Activated T-cell treated with anti-CD3 and anti-CD28 coated beads, Interleukin-2, amount 50 U/mL, for 24 hours (primary cell): ENCODE results near the gene KTN1.

Source experiments
- DNase-seq: peaks from one replicate; pipeline ENCODE4 v3.0.0-alpha.2; 2020
- H3K27ac Mint-ChIP-seq: 2 replicates; pipeline ENCODE4 v1.8.0; 2020; ENCODE audit warnings: mild to moderate bottlenecking, mixed read lengths
- H3K27me3 Mint-ChIP-seq: 2 replicates; pipeline ENCODE4 v1.8.0; 2020; ENCODE audit warnings: mixed read lengths
- H3K36me3 Mint-ChIP-seq: 2 replicates; pipeline ENCODE4 v1.8.0; 2020; ENCODE audit warnings: low read depth, mixed read lengths
- H3K4me1 Mint-ChIP-seq: 2 replicates; pipeline ENCODE4 v1.8.0; 2020; ENCODE audit warnings: low read depth, mixed read lengths
- H3K4me3 Mint-ChIP-seq: 2 replicates; pipeline ENCODE4 v1.8.0; 2020; ENCODE audit warnings: mild to moderate bottlenecking, moderate library complexity, mixed read lengths
- H3K9me3 Mint-ChIP-seq: 2 replicates; pipeline ENCODE4 v1.8.0; 2020; ENCODE audit warnings: mixed read lengths

Gene KTN1

DNA sequence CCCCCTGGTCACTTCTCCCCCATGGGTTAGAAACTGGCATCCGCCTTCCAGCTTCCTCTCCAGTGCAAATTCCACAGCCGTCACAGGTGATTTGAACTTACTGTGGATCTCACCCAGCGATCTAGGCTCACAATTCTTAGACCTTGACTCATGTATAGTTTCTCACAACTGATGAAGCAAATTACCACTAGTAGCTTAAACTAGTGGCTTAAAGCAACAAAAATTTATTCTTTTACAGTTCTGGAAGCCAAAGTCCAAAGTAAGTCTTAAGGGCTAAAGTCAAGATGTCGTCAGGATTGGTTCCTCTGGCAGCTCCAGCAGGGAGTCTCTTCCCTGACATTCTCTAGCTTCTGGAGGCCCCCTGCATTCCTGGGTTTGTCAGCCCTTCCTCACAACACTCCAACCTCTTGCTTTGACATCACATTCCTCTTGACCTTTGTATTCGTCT lies 117.4 kb downstream of the KTN1 start:
- Mint-ChIP-seq H3K27ac (no peak overlapping the region), H3K9me3 (peaks cover 8% of the 10 kb centered on the region), H3K4me1 (peaks cover 3% of the 10 kb centered on the region), H3K27me3 (no peaks in the 10 kb centered on the region), H3K36me3 (peaks cover 5% of the 10 kb centered on the region), H3K4me3 (no peak overlapping the region)
- no peak for DNase-seq

DNA sequence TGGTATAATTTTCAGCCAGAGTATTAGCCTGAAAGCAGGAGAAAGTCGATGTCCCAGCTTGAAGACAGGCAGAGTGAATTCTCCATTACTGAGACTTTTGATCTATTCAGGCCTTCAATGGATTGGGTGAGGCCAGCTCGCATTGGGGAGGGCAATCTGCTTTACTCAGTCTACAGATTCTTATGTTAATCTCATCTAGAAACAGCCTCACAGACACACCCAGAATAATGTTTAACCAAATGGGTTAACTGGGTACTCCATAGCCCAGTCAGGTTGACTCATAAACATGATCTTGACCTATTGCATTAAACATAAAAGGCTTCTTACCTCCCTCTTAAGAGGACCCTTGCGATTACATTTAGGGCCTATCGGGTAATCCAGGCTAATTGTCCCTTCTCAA lies 118.0 kb downstream of the KTN1 start:
- peaks cover 8% of the 10 kb centered on the region for H3K9me3 Mint-ChIP-seq
- peaks cover 3% of the 10 kb centered on the region for H3K4me1 Mint-ChIP-seq
- no peak for DNase-seq
- H3K27ac Mint-ChIP-seq, result no peak overlapping the region
- no peak overlapping the region for H3K4me3 Mint-ChIP-seq
- H3K27me3 Mint-ChIP-seq, result no peaks in the 10 kb centered on the region
- H3K36me3 Mint-ChIP-seq, result peaks cover 5% of the 10 kb centered on the region

DNA sequence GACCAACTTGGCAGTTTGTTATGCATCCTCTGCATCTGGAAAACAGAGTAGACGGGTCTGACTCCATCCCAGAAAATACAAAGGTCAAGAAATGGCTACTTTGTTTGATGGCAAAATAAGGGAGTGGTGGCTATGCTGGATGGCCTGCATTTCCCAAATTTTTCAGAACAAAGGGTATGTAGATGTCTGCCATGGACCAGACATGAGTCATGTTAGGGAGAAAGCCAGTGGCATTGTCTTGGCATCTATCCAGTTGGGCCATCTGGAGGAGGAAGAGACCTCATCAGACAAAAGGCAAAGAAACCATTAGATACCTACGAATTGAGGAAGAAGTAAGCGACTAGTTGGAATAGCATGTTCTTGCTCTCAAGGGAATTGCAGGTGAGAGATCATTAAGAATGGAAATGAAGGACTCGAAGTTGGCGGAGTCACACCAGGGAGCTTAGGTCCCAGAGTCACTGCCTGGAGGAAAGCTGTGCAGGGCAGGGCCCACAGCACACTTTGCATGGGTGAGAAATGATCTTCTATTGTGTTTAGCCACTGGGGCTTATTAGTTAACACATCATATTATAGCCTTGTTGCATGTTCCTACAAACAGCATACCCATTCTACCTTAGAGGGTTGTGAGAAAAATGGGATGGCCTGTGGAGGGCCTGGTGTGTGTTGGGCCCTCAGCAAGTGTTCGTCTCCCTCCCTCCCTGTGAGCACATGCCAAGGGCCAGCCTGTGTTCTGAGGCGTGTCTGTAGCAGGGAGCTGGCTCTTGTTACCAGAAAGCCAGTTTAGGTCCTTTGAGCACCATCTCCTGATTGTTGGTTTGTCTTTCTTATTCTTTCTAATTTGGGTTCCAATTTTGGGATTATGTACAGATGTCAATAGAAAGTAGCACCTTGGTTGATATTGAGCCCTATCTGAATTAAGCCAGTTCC lies 119.4 kb downstream of the KTN1 start:
- H3K4me1 Mint-ChIP-seq, result peaks cover 3% of the 10 kb centered on the region
- H3K9me3 Mint-ChIP-seq, result peaks cover 8% of the 10 kb centered on the region
- H3K4me3 Mint-ChIP-seq, result no peak overlapping the region
- no peak for DNase-seq
- no peaks in the 10 kb centered on the region for H3K27me3 Mint-ChIP-seq
- H3K36me3 Mint-ChIP-seq, result peaks cover 5% of the 10 kb centered on the region
- no peak overlapping the region for H3K27ac Mint-ChIP-seq

DNA sequence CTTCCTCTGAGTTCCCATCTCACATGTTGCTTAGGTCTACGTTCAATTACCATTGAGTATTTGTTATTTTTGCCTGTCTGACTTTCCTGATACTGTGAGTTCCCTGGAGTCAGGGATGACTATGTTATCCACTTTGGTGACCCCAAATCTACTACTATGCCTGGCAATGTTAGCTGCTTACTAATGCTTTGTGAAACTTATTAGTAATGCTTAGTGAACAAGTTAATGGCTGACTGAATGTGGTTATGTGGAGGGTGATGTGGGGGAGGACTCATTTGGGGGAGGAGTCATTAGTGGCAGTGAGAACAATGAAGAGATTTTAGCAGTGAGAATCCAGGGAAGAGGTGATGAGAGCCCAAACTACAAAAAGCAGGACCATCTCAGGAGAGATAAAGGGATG lies 121.6 kb downstream of the KTN1 start:
- no peak for DNase-seq
- no peak overlapping the region for H3K4me3 Mint-ChIP-seq
- H3K36me3 Mint-ChIP-seq, result peaks cover 5% of the 10 kb centered on the region
- peaks cover 3% of the 10 kb centered on the region for H3K4me1 Mint-ChIP-seq
- H3K27ac Mint-ChIP-seq, result no peak overlapping the region
- H3K27me3 Mint-ChIP-seq, result no peaks in the 10 kb centered on the region
- peaks cover 8% of the 10 kb centered on the region for H3K9me3 Mint-ChIP-seq

DNA sequence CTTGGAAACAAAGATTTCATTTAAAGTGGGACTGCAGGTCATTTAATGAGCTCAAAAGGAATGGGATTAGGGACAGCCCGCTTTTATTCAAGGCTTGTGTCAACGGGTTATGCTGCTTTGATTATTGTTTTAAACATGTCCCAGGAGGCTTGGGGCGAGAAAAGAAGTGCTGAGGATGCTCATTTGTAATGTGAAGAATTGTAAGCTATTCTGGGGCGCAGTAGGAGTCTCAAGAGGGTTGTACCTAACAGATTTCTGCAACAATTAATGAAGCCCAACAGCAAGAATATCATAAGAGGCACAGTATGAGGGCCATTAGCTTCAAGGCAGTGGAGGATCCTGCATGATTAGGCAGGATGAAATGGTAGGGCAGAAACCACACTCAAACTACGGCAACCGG lies 122.5 kb downstream of the KTN1 start:
- no peak for DNase-seq
- H3K4me1 Mint-ChIP-seq, result peaks cover 3% of the 10 kb centered on the region
- H3K36me3 Mint-ChIP-seq, result peaks cover 5% of the 10 kb centered on the region
- no peaks in the 10 kb centered on the region for H3K27me3 Mint-ChIP-seq
- no peak overlapping the region for H3K4me3 Mint-ChIP-seq
- peaks cover 8% of the 10 kb centered on the region for H3K9me3 Mint-ChIP-seq
- H3K27ac Mint-ChIP-seq, result no peak overlapping the region

DNA sequence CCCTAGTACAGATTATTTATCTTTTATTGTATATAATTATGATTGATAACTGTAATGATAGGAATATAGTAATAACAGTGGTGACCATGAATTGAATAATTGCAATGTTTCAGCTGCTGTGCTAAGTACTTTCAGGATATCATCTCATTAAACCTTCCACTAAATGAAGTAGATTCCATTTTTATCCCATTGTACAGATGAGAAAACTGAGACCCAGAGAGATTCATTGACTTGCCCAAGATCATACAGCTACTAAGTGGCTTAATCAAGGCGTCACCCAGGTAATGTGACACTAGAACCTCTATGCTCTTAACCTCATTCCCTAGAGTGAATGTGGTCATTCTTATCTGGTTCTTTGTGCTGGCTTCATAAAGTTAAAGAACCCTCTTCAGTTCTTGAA lies 124.6 kb downstream of the KTN1 start:
- H3K27ac Mint-ChIP-seq, result no peak overlapping the region
- peaks cover 8% of the 10 kb centered on the region for H3K9me3 Mint-ChIP-seq
- H3K4me1 Mint-ChIP-seq, result peaks cover 3% of the 10 kb centered on the region
- H3K27me3 Mint-ChIP-seq, result no peaks in the 10 kb centered on the region
- DNase-seq, result no peak
- peaks cover 5% of the 10 kb centered on the region for H3K36me3 Mint-ChIP-seq
- no peak overlapping the region for H3K4me3 Mint-ChIP-seq

DNA sequence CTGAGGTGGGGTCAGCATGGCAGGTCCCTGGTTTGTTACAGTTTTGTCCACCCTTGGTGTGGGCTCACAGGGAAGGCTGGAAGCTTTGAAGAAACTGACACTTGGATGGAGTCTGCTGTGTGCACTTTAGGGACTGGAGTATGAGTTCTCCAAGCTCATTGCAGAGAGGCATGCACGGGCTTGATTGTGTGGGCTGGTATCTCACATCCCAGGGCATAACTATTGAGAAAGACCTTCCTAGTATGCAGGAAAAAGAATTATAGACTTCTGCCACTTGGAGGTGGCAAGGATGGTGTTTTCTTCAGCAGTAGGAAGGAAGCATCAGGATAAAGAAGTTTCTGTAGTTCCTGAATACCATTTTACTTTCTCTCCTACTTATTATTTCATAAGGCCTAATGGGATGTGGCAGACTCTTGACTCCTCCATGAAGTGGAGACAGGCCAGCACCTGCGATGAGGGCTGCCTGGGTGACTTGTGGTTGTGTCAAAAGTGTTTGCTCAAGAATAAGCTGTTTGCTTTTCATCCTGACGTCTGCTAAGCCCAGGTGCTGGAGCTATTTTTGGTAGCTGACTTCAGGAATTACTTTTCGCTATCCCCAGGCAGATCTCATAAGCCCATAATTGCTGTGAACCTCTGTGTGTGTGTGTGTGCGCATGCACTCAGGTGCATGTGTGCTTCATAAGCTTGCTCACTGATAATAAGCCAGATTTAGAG lies 125.8 kb downstream of the KTN1 start:
- Mint-ChIP-seq H3K4me1 (peaks cover 3% of the 10 kb centered on the region), H3K36me3 (peaks cover 5% of the 10 kb centered on the region), H3K27ac (no peak overlapping the region), H3K9me3 (peaks cover 6% of the 10 kb centered on the region), H3K4me3 (no peak overlapping the region), H3K27me3 (no peaks in the 10 kb centered on the region)
- no peak for DNase-seq

DNA sequence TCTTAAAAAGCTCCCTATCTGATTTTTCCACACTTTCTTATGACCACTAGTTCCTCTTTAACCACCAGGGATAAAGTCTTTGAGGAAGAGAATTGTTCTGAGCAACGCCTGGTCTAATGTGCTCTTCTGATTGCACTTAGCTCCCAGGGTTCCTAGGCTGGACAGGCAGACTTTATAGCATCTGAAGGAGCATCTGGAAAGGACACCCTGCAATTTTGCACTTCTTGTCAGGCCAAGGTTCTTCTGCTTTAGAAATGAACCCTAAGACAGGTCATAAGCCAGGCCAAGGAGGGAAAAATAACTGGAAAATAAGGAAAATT lies 126.3 kb downstream of the KTN1 start:
- Mint-ChIP-seq H3K36me3 (peaks cover 3% of the 10 kb centered on the region), H3K9me3 (peaks cover 2% of the 10 kb centered on the region), H3K27ac (no peak overlapping the region), H3K4me3 (no peak overlapping the region), H3K27me3 (no peaks in the 10 kb centered on the region), H3K4me1 (peaks cover 3% of the 10 kb centered on the region)
- DNase-seq, result no peak

DNA sequence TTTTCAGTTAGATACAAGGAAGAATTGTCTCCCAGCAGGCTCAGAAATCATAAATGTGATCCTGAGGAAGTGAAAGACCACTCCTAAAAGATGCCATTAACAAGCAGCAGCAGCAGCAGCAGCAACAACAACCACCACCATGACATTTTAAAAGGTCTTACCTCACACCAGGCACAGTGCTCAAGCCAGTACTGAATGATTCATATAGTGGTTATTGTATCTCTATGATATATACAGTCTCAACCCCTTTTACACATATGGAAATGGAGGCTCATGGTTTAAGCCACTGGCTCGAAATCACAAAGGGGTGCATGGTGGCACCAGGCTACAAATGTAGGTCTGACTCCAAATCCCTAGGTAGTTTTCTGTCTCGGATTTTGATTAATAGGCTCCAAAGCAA lies 126.9 kb downstream of the KTN1 start:
- DNase-seq, result no peak
- H3K27ac Mint-ChIP-seq, result no peak overlapping the region
- H3K27me3 Mint-ChIP-seq, result no peaks in the 10 kb centered on the region
- H3K4me1 Mint-ChIP-seq, result no peaks in the 10 kb centered on the region
- H3K36me3 Mint-ChIP-seq, result no peaks in the 10 kb centered on the region
- H3K4me3 Mint-ChIP-seq, result no peak overlapping the region
- H3K9me3 Mint-ChIP-seq, result no peaks in the 10 kb centered on the region

DNA sequence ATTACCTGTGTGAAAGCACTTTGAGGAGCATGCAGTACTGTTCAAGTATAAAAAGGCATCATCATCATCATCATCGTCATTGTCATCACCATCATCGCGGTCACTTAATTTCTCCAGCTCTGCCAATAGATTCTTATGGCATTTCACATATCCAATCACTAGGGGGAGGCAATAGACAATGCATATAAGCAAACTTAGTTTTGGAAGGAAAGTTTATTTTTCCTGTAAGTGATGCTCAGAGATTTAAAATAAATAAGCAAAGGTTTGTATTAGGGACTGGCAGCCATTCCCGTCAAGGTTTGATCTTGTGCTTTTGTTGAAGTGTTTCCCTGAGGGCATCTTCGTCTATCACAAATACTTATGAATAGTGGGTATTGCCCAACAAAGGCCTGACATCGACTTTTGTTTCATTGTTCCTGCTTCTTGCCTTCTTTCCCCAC lies 127.4 kb downstream of the KTN1 start:
- no peaks in the 10 kb centered on the region for H3K4me1 Mint-ChIP-seq
- H3K27ac Mint-ChIP-seq, result no peak overlapping the region

DNA sequence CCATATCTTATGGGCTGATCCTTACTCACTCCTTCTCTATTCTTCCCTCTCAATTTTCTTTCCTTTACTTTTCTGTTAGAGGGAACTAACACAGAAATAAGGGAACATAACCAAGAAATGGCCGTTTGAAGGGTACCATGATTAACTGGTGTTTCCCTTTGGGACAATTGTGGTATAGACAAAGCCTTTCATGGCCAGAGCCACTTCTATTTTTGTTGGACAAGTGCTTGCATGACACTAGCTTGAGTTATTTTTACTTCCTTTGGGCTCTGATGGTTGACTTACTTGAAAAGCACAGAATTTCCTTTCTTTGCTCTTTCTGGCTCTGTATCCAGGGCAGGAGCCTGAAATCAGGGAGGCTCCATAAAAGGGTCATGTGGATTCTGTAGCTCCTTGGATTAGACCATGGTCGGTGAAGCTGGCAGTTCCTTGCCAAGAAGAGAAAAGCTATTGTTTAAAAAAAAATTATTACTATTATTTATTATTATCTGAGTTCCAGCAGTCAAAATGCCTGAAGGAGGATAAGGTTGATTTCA lies 130.6 kb downstream of the KTN1 start:
- H3K4me3 Mint-ChIP-seq, result no peak overlapping the region
- H3K27me3 Mint-ChIP-seq, result no peaks in the 10 kb centered on the region
- H3K36me3 Mint-ChIP-seq, result no peaks in the 10 kb centered on the region
- DNase-seq, result no peak
- H3K27ac Mint-ChIP-seq, result no peak overlapping the region
- no peaks in the 10 kb centered on the region for H3K9me3 Mint-ChIP-seq
- H3K4me1 Mint-ChIP-seq, result no peaks in the 10 kb centered on the region

More for the DNA sequence above, 127.4 kb downstream of the KTN1 start:
- H3K27me3 Mint-ChIP-seq, result no peaks in the 10 kb centered on the region
- DNase-seq, result no peak
- H3K4me3 Mint-ChIP-seq, result no peak overlapping the region
- no peaks in the 10 kb centered on the region for H3K9me3 Mint-ChIP-seq
- H3K36me3 Mint-ChIP-seq, result no peaks in the 10 kb centered on the region

DNA sequence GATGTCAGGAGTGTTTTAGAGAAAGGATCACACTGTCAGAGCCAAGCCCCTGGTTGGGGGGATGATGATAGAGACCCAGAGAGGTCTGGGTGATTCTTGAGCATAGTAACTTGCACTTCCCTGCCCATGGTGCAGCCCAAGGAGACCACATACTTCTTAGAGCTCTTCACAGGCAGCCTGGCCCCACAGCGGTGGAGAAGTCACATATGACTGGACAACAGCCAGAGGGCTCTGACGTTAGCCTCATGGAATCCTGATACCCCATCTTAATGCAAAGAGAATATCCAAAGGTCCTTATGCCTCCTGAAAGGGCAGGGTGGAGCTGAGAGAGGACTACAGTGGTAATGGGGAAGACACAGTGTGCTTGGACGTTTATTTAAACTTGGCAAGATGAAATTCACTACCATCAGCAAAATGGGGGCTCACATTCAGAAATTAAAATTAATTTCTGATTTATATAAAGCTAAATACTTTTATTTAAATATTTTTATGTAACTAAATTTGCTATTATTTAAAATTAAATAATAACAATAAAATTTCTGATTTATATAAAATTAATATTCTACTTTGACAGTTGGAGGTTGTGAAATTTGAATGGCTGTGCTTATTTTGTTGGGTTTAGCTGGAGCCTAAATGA lies 131.3 kb downstream of the KTN1 start:
- no peak overlapping the region for H3K4me3 Mint-ChIP-seq
- H3K4me1 Mint-ChIP-seq, result no peaks in the 10 kb centered on the region
- DNase-seq, result no peak
- H3K36me3 Mint-ChIP-seq, result no peaks in the 10 kb centered on the region
- H3K9me3 Mint-ChIP-seq, result no peaks in the 10 kb centered on the region
- no peaks in the 10 kb centered on the region for H3K27me3 Mint-ChIP-seq
- H3K27ac Mint-ChIP-seq, result no peak overlapping the region

DNA sequence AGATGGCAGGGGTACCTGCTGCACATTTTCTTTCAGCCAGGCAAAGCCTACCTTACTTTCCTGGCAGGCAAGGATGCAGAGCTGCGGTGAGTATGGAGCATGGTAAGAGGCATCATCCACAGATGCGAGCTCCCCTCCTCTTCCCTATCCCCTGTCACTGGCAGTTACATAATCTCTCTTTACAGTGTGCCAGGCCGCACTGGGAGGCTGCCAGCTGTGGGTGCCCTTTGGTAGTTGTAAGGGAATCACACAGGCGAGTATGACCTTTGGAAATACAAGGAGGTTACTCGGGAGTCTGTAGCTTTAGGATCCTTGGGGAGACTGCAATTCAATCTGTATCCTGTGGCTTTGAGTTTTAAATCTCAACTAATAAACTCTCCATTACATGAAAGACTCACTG lies 132.5 kb downstream of the KTN1 start:
- DNase-seq, result no peak

DNA sequence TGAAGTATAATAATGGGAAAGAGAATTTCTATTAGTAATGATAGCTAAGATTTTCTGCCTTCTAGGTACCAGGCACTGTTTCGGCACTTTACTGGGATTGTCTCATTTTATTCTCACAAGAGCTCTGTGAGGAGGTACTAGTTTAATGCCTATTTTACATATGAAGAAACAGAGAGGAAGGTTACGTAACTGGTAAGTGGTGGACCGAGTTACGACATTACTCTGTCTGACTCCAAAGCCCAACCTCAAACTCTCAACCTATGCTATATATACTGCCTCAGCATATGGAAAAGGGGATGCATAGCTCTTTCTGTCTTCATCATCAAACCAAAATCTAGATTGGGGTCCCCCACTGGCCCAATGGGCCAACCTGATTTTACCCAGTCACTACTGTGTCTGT lies 133.5 kb downstream of the KTN1 start:
- DNase-seq, result no peak
- Mint-ChIP-seq H3K27ac (no peak overlapping the region), H3K4me1 (no peaks in the 10 kb centered on the region), H3K9me3 (no peaks in the 10 kb centered on the region), H3K36me3 (no peaks in the 10 kb centered on the region), H3K4me3 (no peak overlapping the region), H3K27me3 (no peaks in the 10 kb centered on the region)

More for the DNA sequence above, 132.5 kb downstream of the KTN1 start:
- H3K36me3 Mint-ChIP-seq, result no peaks in the 10 kb centered on the region
- no peak overlapping the region for H3K27ac Mint-ChIP-seq
- no peaks in the 10 kb centered on the region for H3K9me3 Mint-ChIP-seq
- no peaks in the 10 kb centered on the region for H3K4me1 Mint-ChIP-seq
- no peak overlapping the region for H3K4me3 Mint-ChIP-seq
- H3K27me3 Mint-ChIP-seq, result no peaks in the 10 kb centered on the region
